Diencephalon (tissue), 1 donor: ENCODE data around the gene B4GALNT3. TPM values are rescaled to one million over a fixed set of nuclear protein-coding genes. Genes with fewer than 3 reads are reported as not detected.

Experiments
- small RNA-seq: library from RNA; depleted of rRNA; stranded (forward); fragments of <200 nt; gene quantifications from one replicate; pipeline ENCODE3, GENCODE V24; 2014
- total RNA-seq: library from RNA; depleted of rRNA; stranded (reverse); fragments of >200 nt; gene quantifications from one replicate; pipeline ENCODE4 v1.2.3, GENCODE V29; 2014

B4GALNT3 gene
- 3.0 TPM for total RNA-seq

GRCh38 chr12:459430-460258 is at the start of gene B4GALNT3:
Gene B4GALNT3 (plus strand): TSS chr12:459939. CDS start chr12:460377, 438 bp downstream.

Small RNAs within 50 kb of the gene (small RNA-seq; reads per million reads assigned to genes)
- gene RNU7-103P: not detected

Other genes with a start within 250 kb of the B4GALNT3 start
- gene SLC6A12, start 245.8 kb upstream of the B4GALNT3 start, total RNA-seq: 11.8 TPM
- 17.8 TPM for gene SLC6A13, start 197.1 kb upstream of the B4GALNT3 start, total RNA-seq
- gene KDM5A, start 70.6 kb upstream of the B4GALNT3 start, total RNA-seq: 56.3 TPM
- 15.2 TPM for gene CCDC77, start 58.3 kb upstream of the B4GALNT3 start, total RNA-seq
- 1.8 TPM for gene NINJ2, start 203.5 kb downstream of the B4GALNT3 start, total RNA-seq